Retina (tissue), 1 donor: ENCODE data around the gene TENM4.

Source experiments
- DNase-seq: peaks from one replicate; pipeline ENCODE4 v3.0.0-alpha.2; 2016

Gene TENM4

DNA sequence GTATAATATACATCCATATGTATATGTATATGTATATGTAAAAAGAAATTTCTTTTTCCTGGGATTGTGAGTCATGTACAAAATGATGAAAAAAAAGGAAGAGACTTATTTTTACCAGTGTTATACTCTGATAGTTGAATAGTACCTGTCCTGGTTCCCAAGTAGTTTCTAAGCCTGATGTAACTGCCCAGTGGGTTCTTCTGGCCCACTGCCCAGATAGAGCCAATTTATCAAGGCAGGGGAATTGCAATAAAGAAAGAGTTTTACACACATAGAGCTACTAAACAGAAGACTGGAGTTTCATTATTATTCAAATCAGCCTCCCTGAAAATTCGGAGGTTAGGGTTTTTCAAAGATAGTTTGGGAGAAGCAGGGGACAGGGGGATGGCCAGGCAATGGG is 837.0 kb downstream of the TENM4 start:
- no peak for DNase-seq
